Common myeloid progenitor, CD34-positive (primary cell): ENCODE measurements around the gene RECQL5.

Experiments
- CTCF ChIA-PET: fragments of 350-600 bp; sonication (Branson Sonifier 250); formaldehyde crosslinking; loops from one replicate; lab custom pipeline; 2021; ENCODE audit warnings: antibody characterized with exemption; lab: Charles Lee
- POLR2A ChIA-PET: fragments of 350-600 bp; sonication (Branson Sonifier 250); formaldehyde crosslinking; loops from one replicate; lab custom pipeline; 2021; ENCODE audit warnings: antibody characterized with exemption; lab: Charles Lee
- DNase-seq, 3 donors: peaks; one replicate each; pipeline versions ENCODE4 v3.0.0 to v3.0.0-alpha.2; 2013
- H3K27ac ChIP-seq, 2 experiments: 1 replicate in 1 of 2; 2 replicates in 1 of 2; pipeline ENCODE4 v1.7.0; 2013; ENCODE audit warnings: inconsistent platforms in 2 of 2, low read length in 2 of 2, mild to moderate bottlenecking in 2 of 2, low read depth in 1 of 2, moderate library complexity in 1 of 2; ENCODE audit not compliant: severe bottlenecking in 2 of 2, insufficient read depth in 1 of 2, poor library complexity in 1 of 2
- H3K27me3 ChIP-seq, 5 experiments: replicated peaks in 2 of 5; 1 replicate in 3 of 5; 2 replicates in 2 of 5; pipeline versions ENCODE4 v1.6.1 to v1.7.0; 2013; ENCODE audit warnings: low read length in 4 of 5, mild to moderate bottlenecking in 2 of 5, moderate library complexity in 2 of 5, inconsistent platforms in 1 of 5; ENCODE audit not compliant: insufficient read depth in 5 of 5, control insufficient read depth in 4 of 5
- H3K36me3 ChIP-seq, 4 experiments: 1 replicate in 2 of 4; 2 replicates in 2 of 4; pipeline versions ENCODE4 v1.6.1 to v1.7.0; 2013; ENCODE audit warnings: low read length in 3 of 4, control low read depth in 1 of 4, mild to moderate bottlenecking in 1 of 4; ENCODE audit not compliant: control insufficient read depth in 4 of 4, insufficient read depth in 4 of 4
- H3K4me1 ChIP-seq, 4 experiments: 1 replicate in 3 of 4; 2 replicates in 1 of 4; pipeline versions ENCODE4 v1.6.1 to v1.7.1; 2013; ENCODE audit warnings: low read length in 3 of 4, mild to moderate bottlenecking in 3 of 4, control low read depth in 1 of 4, inconsistent platforms in 1 of 4, moderate library complexity in 1 of 4; ENCODE audit not compliant: control insufficient read depth in 4 of 4, insufficient read depth in 4 of 4; ENCODE audit errors: control extremely low read depth in 1 of 4
- H3K4me3 ChIP-seq, 7 experiments: 1 replicate in 4 of 7; 2 replicates in 3 of 7; pipeline versions ENCODE4 v1.5.1 to v1.7.0; 2013; ENCODE audit warnings: mild to moderate bottlenecking in 7 of 7, low read length in 6 of 7, moderate library complexity in 6 of 7, inconsistent platforms in 2 of 7, low read depth in 2 of 7, control low read depth in 1 of 7; ENCODE audit not compliant: insufficient read depth in 4 of 7, control insufficient read depth in 1 of 7; ENCODE audit errors: extremely low read depth in 1 of 7
- H3K9me3 ChIP-seq, 5 experiments: 1 replicate in 4 of 5; 2 replicates in 1 of 5; pipeline versions ENCODE4 v1.6.1 to v1.7.1; 2013; ENCODE audit warnings: low read length in 4 of 5, mild to moderate bottlenecking in 2 of 5, inconsistent platforms in 1 of 5, low read depth in 1 of 5, moderate library complexity in 1 of 5; ENCODE audit not compliant: control insufficient read depth in 4 of 5, insufficient read depth in 2 of 5; ENCODE audit errors: control extremely low read depth in 1 of 5
- WGBS: methylation state at CpG from one replicate; pipeline ENCODE4 v1.1.5; 2013; ENCODE audit not compliant: insufficient coverage; 5-methylcytosine and 5-hydroxymethylcytosine counted together

The RECQL5 gene

GRCh38 chr17:75603123-75603522 is 63.8 kb downstream of the RECQL5 start:
- Histone ChIP-seq H3K9me3 (no peaks in the 10 kb centered on the region), H3K36me3 (peaks cover 0 to 32% (median 14%) of the 10 kb centered on the region in 4 experiments), H3K4me3 (no peak overlapping the region), H3K27ac (no peak overlapping the region), H3K4me1 (no peaks in the 10 kb centered on the region), H3K27me3 (no peaks in the 10 kb centered on the region)
- ChIA-PET POLR2A (interaction anchor here (0.6 kb wide), 1 partner anchor 24 kb away, joined by 5 read pairs; no protein-coding TSS in a partner anchor), CTCF (interaction anchor here (0.7 to 5.5 kb wide), 11 partner anchors 11 to 146 kb away, joined by 3 to 30 read pairs (median 3); partner anchors contain the start of gene SMIM5)
- WGBS: 92% methylated on average over 8 of the region's 9 CpGs
- no peak for DNase-seq

GRCh38 chr17:75602644-75603043 is 64.3 kb downstream of the RECQL5 start:
- no peak for DNase-seq
- Histone ChIP-seq H3K27me3 (no peaks in the 10 kb centered on the region), H3K27ac (no peak overlapping the region), H3K36me3 (peaks cover 0 to 31% (median 14%) of the 10 kb centered on the region in 4 experiments), H3K4me1 (no peaks in the 10 kb centered on the region), H3K9me3 (no peaks in the 10 kb centered on the region), H3K4me3 (no peak overlapping the region)
- POLR2A ChIA-PET: interaction anchor here (0.6 kb wide), 1 partner anchor 25 kb away, joined by 5 read pairs; no protein-coding TSS in a partner anchor
- 97% methylated on average over 9 of the region's 12 CpGs for WGBS
- CTCF ChIA-PET: interaction anchor here (0.7 to 5.5 kb wide), 11 partner anchors 9 to 151 kb away, joined by 3 to 30 read pairs (median 4); partner anchors contain the start of gene SMIM5

- Histone ChIP-seq H3K9me3 (no peaks in the 10 kb centered on the region), H3K27me3 (no peaks in the 10 kb centered on the region), H3K27ac (no peak overlapping the region), H3K4me1 (no peaks in the 10 kb centered on the region), H3K36me3 (peaks cover 0 to 32% (median 17%) of the 10 kb centered on the region in 4 experiments), H3K4me3 (no peak overlapping the region)
- DNase-seq: peak; percentile 71 to 84 (median 83)
- WGBS: 80% methylated on average over 26 of the region's 28 CpGs
- ChIA-PET POLR2A (interaction anchor here (0.6 to 0.8 kb wide), 2 partner anchors 7 to 13 kb away, joined by 3 to 4 read pairs; no protein-coding TSS in a partner anchor), CTCF (interaction anchor here (0.6 to 5.5 kb wide), 20 partner anchors 8 to 171 kb away, joined by 3 to 30 read pairs (median 4); partner anchors contain the start of gene SMIM5)
Measured at GRCh38 chr17:75601057-75601987, 65.6 kb downstream of the RECQL5 start.

DNA sequence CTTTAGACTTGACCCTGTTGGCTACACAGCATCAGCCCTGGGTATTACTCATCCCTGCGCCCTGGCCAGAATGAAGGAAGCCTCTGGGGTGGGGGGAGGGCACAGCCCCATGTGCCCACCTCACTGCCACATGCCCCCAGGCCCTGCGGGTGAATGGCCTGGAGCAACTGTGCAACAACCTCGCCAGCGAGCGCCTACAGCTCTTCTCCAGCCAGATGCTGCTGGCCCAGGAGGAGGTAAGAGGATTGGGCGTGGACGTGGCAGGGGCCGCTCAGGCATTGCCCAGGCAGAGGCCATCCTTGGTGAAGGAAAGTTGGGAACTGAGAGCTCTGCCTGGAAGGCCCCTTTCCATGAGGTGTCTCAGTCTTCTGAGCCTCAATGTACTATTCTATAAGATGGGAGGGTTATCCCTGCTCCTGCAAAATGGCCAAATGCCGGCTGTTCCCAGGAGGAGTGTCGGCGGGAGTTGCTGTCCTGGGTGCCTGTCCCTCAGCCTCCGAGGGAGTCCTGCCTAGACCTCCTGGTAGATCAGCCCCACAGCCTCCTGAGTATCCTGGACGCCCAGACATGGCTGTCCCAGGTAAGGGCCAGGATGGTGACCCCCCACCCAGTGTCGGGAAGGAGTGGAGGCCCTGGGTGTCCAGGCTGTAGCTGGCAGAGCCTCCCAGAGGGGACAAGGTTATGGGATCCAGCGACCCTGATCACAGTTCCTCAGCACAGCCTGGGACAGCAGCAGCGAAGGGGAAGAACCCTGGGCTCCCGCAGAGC is 70.5 kb downstream of the RECQL5 start:
- 98% methylated on average over 16 of the region's 17 CpGs for WGBS
- Histone ChIP-seq H3K4me1 (no peaks in the 10 kb centered on the region), H3K36me3 (peaks cover 2 to 35% (median 24%) of the 10 kb centered on the region in 4 experiments), H3K27me3 (no peaks in the 10 kb centered on the region), H3K9me3 (no peaks in the 10 kb centered on the region), H3K4me3 (no peak overlapping the region), H3K27ac (no peak overlapping the region)
- POLR2A ChIA-PET: no interaction called here
- CTCF ChIA-PET: interaction anchor here (2.1 to 2.4 kb wide), 2 partner anchors 37 to 154 kb away, joined by 7 to 8 read pairs; partner anchors contain the start of gene SMIM5
- DNase-seq: no peak

GRCh38 chr17:75595920-75596313 is 71.0 kb downstream of the RECQL5 start:
- Histone ChIP-seq H3K4me1 (peaks cover 0 to 2% (median 0%) of the 10 kb centered on the region in 4 experiments), H3K4me3 (no peak overlapping the region), H3K36me3 (peaks cover 2 to 40% (median 27%) of the 10 kb centered on the region in 4 experiments), H3K9me3 (no peaks in the 10 kb centered on the region), H3K27ac (no peak overlapping the region), H3K27me3 (no peaks in the 10 kb centered on the region)
- POLR2A ChIA-PET: no interaction called here
- CTCF ChIA-PET: interaction anchor here (2.1 to 2.4 kb wide), 2 partner anchors 37 to 155 kb away, joined by 7 to 8 read pairs; partner anchors contain the start of gene SMIM5
- WGBS: 98% methylated on average over 5 of the region's 6 CpGs
- no peak for DNase-seq

DNA sequence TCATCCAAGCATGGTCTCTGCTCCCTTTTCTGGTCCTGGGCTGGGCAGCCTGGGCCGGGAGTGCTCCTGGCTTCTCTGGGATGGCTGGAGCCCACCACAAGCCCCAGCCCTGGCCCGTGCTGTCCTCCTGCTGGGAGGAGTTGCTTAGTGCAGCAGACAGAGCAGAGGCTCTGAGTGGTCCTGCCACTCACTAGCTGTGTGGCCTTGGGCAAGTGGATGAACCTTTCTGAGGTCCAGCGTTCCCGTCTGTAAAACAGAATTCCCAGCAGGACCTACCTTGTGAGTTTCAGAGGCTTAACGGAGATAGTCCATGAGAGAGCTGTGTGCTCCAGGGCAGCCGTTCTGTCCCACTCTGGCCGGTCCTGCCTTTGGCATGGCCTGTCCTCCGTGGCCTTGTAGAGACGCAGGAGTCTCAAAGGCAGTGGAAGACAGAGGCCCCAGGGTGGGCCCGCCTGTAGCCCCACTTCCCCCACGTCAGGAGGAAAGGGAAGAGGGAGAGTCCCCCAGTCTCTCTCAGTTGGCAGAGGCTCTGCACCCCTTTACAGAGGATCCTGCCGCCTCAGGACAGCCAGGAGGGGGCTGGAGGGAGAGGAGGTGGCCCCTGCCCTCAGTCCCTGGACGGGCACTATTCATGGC is 71.6 kb downstream of the RECQL5 start:
- peaks cover 0 to 3% (median 0%) of the 10 kb centered on the region in 4 experiments for H3K4me1 ChIP-seq

More for the DNA sequence above, 71.6 kb downstream of the RECQL5 start:
- POLR2A ChIA-PET: no interaction called here
- CTCF ChIA-PET: no interaction called here
- Histone ChIP-seq H3K4me3 (no peak overlapping the region), H3K9me3 (no peaks in the 10 kb centered on the region), H3K27me3 (no peaks in the 10 kb centered on the region), H3K27ac (no peak overlapping the region), H3K36me3 (peaks cover 2 to 45% (median 31%) of the 10 kb centered on the region in 4 experiments)
- DNase-seq: no peak
- 97% methylated on average over 8 of the region's 13 CpGs for WGBS
